Measurements from ENCODE around the gene TTC31.

The TTC31 gene

DNA sequence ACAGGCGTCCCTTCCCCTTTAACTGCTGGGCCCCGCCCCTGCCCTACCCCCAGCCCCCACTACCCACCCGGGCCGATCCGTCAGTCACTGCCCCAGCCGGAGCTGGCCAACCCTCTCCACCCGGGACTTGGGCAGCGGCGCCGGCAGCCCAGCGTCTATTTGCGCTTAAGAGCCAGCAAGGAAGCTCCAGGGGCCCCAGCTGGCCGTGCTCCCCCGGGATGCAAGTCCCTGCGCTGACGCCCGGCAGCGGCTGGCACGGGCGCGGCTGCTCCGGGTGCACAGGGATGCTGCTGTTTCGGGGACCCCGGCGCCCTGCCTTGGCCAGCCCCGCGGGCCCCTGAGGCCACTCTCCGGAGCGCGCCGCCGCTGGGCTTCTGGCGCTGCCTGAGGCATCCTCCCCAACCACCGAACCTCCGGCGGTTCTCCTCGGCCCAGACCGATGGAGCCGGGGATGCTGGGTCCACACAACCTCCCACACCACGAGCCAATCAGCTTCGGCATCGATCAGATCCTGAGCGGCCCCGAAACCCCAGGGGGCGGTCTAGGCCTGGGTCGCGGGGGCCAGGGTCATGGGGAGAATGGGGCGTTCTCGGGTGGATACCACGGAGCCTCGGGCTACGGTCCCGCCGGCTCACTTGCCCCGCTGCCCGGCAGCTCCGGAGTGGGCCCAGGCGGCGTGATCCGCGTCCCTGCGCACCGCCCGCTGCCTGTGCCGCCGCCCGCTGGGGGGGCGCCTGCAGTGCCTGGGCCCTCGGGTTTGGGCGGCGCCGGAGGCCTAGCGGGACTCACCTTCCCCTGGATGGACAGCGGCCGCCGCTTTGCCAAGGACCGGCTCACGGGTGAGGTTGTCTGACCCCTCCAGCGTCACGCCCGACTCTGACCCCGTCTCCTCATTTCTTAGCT is 31.7 kb downstream of the TTC31 start, which contains the start of gene TLX2:
TLX2 (plus strand) TSS at position 83 of the 903 bp plus-strand sequence; CDS start at position 440, 357 bp downstream.
- no peak within 1 kb of the TSS for H3K4me3 ChIP-seq (ENCODE audit: low read depth, low read length)
- in situ Hi-C loops (cut with HindIII; ENCODE audit: low sequenced_read_pairs) = no loop called here
- TF ChIP-seq, protein P1, sequence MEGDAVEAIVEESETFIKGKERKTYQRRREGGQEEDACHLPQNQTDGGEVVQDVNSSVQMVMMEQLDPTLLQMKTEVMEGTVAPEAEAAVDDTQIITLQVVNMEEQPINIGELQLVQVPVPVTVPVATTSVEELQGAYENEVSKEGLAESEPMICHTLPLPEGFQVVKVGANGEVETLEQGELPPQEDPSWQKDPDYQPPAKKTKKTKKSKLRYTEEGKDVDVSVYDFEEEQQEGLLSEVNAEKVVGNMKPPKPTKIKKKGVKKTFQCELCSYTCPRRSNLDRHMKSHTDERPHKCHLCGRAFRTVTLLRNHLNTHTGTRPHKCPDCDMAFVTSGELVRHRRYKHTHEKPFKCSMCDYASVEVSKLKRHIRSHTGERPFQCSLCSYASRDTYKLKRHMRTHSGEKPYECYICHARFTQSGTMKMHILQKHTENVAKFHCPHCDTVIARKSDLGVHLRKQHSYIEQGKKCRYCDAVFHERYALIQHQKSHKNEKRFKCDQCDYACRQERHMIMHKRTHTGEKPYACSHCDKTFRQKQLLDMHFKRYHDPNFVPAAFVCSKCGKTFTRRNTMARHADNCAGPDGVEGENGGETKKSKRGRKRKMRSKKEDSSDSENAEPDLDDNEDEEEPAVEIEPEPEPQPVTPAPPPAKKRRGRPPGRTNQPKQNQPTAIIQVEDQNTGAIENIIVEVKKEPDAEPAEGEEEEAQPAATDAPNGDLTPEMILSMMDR (IDR thresholded peaks at IDR 0.05; ENCODE audit: low read depth, low read length) = no peak
- no peak for DNase-seq (ENCODE audit: low read depth, low spot score)

DNA sequence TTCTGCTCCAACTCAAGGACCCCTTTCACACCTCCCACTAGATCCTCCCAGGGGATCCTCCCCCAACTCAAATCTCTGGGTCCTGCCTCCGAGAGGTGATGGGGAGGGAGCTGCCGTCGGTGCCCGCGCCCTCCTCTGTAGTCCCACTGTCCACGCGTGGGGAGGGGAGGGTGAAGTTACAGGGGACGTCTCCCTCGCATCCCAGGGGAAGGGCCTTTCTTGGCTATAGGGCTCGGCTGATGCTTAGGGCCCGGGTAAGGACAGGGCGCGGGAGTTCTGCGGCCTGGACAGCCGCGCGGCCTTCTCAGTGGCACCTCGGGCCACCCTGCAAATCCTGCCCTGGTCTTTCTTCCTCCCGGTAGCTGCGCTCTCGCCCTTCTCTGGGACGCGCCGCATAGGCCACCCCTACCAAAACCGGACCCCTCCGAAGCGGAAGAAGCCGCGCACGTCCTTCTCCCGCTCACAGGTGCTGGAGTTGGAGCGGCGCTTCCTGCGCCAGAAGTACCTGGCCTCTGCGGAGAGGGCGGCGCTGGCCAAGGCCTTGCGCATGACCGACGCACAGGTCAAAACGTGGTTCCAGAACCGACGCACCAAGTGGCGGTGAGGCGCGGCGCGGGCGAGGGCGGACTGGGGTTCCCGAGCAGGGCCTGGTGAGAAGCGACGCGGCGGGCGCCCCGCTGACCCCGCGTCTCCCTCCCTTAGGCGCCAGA is 32.5 kb downstream of the TTC31 start:
- in situ Hi-C loops (cut with HindIII; ENCODE audit: low sequenced_read_pairs) = no loop called here
- DNase-seq (ENCODE audit: low read depth, low spot score) = no peak
- TF ChIP-seq, protein P1 (IDR thresholded peaks at IDR 0.05; ENCODE audit: low read depth, low read length) = no peak
- H3K4me3 ChIP-seq (ENCODE audit: low read depth, low read length) = no peak overlapping the region

DNA sequence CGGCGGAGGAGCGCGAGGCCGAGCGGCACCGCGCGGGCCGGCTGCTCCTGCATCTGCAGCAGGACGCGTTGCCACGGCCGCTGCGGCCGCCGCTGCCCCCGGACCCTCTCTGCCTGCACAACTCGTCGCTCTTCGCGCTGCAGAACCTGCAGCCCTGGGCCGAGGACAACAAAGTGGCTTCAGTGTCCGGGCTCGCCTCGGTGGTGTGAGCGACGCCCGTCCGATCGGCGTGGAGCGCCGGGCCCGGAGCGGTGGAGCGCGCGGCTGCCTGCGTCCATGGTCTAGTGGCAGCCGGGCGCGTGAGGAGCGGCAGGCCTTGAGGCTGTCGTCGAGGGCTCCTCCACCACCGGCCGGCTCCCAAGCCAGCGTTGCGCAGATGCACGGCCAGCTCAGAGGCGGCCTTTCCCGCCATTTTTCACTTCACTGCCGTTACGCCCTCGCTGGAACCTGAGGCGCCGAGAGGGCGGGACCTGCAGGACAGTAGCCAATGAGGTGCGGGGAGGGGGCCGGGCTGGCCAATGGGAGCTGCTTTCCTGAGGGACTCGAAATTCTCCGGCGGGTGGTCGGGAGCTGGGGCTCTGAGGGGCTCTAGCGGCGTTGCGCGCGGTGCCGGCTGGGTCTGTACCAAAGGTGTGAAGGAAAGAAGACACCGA is 33.2 kb downstream of the TTC31 start:
- no peak for DNase-seq (ENCODE audit: low read depth, low spot score)
- no peak overlapping the region for H3K4me3 ChIP-seq (ENCODE audit: low read depth, low read length)
- TF ChIP-seq, protein P1 (IDR thresholded peaks at IDR 0.05; ENCODE audit: low read depth, low read length) = no peak
- in situ Hi-C loops (cut with HindIII; ENCODE audit: low sequenced_read_pairs) = no loop called here

DNA sequence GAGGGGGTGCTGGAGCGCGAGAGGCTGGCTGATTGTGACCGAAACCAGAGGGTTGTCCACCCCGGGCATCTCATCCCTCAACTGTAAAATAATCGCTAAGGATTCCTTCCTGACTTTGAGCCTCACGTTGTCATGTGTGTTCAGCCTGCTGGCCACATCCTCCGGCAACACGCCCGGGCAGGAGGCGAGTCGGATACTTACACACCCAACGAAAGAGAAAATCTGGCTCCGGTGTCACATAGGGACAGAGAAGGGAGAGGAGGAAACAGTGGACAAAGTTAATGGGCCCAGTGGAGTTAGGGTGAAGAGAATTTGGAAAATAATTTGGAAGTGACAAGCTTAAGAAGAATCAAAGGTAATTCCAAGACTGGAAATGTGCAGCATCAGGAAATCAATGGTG is 33.8 kb downstream of the TTC31 start:
- TF ChIP-seq, protein P1 (IDR thresholded peaks at IDR 0.05; ENCODE audit: low read depth, low read length) = no peak
- in situ Hi-C loops (cut with HindIII; ENCODE audit: low sequenced_read_pairs) = no loop called here
- DNase-seq (ENCODE audit: low read depth, low spot score) = no peak
- H3K4me3 ChIP-seq (ENCODE audit: low read depth, low read length) = no peak overlapping the region

DNA sequence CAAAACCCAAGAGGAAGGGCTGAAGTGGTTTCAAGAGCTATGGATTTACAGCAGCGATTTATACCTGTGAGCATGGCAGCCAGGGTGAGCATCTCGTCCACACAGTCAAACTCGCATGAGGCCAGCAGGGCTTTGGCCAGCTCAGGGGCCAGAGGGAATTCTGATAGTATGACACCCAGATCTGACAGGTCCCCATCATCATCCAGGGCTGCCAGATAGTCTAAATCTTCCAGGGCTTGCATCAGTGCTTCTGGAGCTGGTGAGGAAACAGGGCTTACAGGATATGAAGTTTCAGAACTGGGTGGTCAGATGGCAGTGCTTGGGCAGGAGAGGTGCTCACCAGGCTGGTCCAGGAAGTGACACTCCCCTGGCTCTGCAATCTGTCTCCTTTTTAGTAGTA is 39.6 kb downstream of the TTC31 start:
- no peak for DNase-seq (ENCODE audit: low read depth, low spot score)
- TF ChIP-seq, protein P1 (IDR thresholded peaks at IDR 0.05; ENCODE audit: low read depth, low read length) = no peak
- in situ Hi-C loops (cut with HindIII; ENCODE audit: low sequenced_read_pairs) = no loop called here
- no peak overlapping the region for H3K4me3 ChIP-seq (ENCODE audit: low read depth, low read length)

DNA sequence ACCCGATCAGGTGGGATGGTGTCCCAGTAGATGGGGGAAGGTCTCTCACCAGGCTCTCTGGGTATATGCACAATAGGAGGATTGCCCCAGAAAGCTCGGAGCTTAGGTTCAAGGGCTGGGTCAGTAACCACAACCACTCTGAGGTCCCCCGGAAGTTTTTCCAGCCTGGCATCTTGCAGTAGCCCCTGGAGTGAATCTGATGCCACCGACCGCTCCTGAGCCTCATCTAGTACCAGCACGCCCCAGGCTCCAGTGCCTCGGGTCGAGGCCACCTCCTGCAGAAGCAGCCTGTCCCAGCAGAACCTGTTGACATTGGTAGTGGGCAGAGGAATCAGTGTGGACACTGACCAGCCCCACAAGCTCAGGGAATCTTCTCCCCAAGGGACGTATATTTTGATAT is 41.1 kb downstream of the TTC31 start:
- TF ChIP-seq, protein P1 (IDR thresholded peaks at IDR 0.05; ENCODE audit: low read depth, low read length) = no peak
- H3K4me3 ChIP-seq (ENCODE audit: low read depth, low read length) = no peak overlapping the region
- no peak for DNase-seq (ENCODE audit: low read depth, low spot score)
- in situ Hi-C loops (cut with HindIII; ENCODE audit: low sequenced_read_pairs) = no loop called here
